ENCODE data around the gene ALOX5. TPM values are rescaled to one million over a fixed set of nuclear protein-coding genes. Genes with fewer than 3 reads are reported as not detected.

Gene ALOX5
- total and polyA plus RNA-seq, 2 donors (not counting 1 experiment from before 2014, with no cell fraction given): 354 to 888 TPM

DNA sequence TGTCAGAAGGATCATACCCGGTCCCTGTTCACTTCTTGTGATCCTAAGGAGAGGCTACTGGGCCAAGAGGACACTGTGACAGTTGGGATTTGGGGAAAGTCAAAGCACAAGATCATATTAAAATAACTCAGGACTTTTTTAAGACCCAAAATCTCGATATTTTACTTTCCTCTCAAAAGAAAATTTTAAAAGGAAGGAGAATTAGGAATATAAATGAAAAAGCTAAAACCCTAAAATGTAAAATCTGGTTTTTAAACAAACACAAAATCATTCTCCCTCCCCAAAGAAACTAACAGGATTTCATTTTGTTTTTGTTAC lies 36.4 kb downstream of the ALOX5 start:
- no peaks in the 10 kb centered on the region for H3K9me3 ChIP-seq (ENCODE audit: control extremely low read depth in 1 of 3, control insufficient read depth in 2 of 3, insufficient read depth in 1 of 3, low read length in 2 of 3)
- no peak overlapping the region for H3K4me3 ChIP-seq (ENCODE audit: control extremely low read depth in 1 of 5, extremely low read depth in 1 of 5, insufficient read depth in 1 of 5, low read depth in 2 of 5, low read length in 4 of 5)
- H3K27ac ChIP-seq (ENCODE audit: low read length in 2 of 2): no peak overlapping the region
- H4K20me1 ChIP-seq (ENCODE audit: control insufficient read depth, insufficient read depth, low read length, poor library complexity, severe bottlenecking): peaks cover 46% of the 10 kb centered on the region
- TF ChIP-seq, protein P1, sequence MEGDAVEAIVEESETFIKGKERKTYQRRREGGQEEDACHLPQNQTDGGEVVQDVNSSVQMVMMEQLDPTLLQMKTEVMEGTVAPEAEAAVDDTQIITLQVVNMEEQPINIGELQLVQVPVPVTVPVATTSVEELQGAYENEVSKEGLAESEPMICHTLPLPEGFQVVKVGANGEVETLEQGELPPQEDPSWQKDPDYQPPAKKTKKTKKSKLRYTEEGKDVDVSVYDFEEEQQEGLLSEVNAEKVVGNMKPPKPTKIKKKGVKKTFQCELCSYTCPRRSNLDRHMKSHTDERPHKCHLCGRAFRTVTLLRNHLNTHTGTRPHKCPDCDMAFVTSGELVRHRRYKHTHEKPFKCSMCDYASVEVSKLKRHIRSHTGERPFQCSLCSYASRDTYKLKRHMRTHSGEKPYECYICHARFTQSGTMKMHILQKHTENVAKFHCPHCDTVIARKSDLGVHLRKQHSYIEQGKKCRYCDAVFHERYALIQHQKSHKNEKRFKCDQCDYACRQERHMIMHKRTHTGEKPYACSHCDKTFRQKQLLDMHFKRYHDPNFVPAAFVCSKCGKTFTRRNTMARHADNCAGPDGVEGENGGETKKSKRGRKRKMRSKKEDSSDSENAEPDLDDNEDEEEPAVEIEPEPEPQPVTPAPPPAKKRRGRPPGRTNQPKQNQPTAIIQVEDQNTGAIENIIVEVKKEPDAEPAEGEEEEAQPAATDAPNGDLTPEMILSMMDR (IDR thresholded peaks at IDR 0.05): no peak
- TF ChIP-seq EZH2 (IDR thresholded peaks at IDR 0.05; ENCODE audit: borderline replicate concordance, insufficient read depth, low read depth, low read length, poor library complexity, severe bottlenecking): no peak
- H3K9me3 Mint-ChIP-seq (ENCODE audit: insufficient read depth): no peaks in the 10 kb centered on the region
- no peaks in the 10 kb centered on the region for H3K27me3 Mint-ChIP-seq
- WGBS (ENCODE audit: insufficient coverage): no CpG with 5 or more reads among the region's 2 CpGs
- intact Hi-C loops (cut with micrococcal nuclease): no loop called here
- DNase-seq: no peak
- no peak for ATAC-seq (ENCODE audit: low read depth)
- no peaks in the 10 kb centered on the region for H3K4me1 ChIP-seq (ENCODE audit: control insufficient read depth in 2 of 2, insufficient read depth in 2 of 2, low read length in 2 of 2)
- H2AFZ ChIP-seq (ENCODE audit: insufficient read depth, low read depth, low read length, poor library complexity, severe bottlenecking): no peak overlapping the region
- no peaks in the 10 kb centered on the region for H3K27me3 ChIP-seq (replicated peaks in 1 of 4; ENCODE audit: control extremely low read depth in 1 of 4, control insufficient read depth in 3 of 4, insufficient read depth in 4 of 4, low read length in 3 of 4)
- H3K36me3 ChIP-seq (replicated peaks in 1 of 2; ENCODE audit: control extremely low read depth in 1 of 2, control insufficient read depth in 1 of 2, extremely low read depth in 1 of 2, insufficient read depth in 2 of 2, low read length in 1 of 2): peaks cover 5 to 39% of the 10 kb centered on the region in 2 experiments
- ChIA-PET POLR2A (no interaction called here), CTCF (no interaction called here)
- peaks cover 27% of the 10 kb centered on the region for H3K4me1 Mint-ChIP-seq
- H3K4me2 ChIP-seq (replicated peaks; ENCODE audit: low read depth, low read length, poor library complexity, severe bottlenecking): no peak overlapping the region
- H3K4me3 Mint-ChIP-seq: no peak overlapping the region
- peak overlapping the region; percentile 61 for H3K27ac Mint-ChIP-seq
- peaks cover 50% of the 10 kb centered on the region for H3K79me2 ChIP-seq (ENCODE audit: control insufficient read depth, insufficient read depth, low read length)
- no peak overlapping the region for H3K9ac ChIP-seq (ENCODE audit: low read length)

DNA sequence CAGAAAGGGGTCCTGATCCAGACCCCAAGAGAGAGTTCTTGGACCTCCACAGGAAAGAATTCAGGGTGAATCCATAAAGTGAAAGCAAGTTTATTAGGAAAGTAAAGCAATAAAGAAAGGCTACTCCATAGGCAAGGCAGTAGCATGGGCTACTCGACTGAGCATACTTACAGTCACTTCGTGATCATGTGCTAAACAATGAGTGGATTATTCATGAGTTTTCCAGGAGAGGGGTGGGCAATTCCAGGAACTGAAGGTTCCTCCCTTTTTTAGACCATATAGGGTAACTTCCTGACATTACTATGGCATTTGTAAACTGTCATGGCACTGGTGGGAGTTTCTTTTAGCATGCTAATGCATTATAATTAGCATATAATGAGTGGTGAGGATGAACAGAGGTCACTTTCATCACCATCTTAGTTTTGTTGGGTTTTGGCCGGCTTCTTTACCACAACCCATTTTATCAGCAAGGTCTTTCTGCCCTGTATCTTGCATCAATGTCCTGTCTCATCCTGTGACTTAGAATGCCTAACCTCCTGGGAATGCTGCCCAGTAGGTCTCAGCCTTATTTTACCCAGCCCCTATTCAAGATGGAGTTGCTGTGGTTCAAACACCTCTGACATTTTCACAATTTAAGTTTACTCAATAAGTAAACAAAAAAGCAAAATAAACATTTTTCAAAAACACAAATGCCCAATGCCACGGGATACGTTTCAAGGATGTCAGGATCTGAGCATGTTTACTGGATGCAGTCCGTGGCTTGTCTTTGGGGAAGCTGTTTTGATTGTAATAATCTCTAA lies 37.0 kb downstream of the ALOX5 start:
- intact Hi-C loops (cut with micrococcal nuclease): no loop called here
- no peak for ATAC-seq (ENCODE audit: low read depth)
- CTCF ChIA-PET: no interaction called here
- peaks cover 28% of the 10 kb centered on the region for H3K4me1 Mint-ChIP-seq
- Histone ChIP-seq H3K27ac (ENCODE audit: low read length in 2 of 2) (no peak overlapping the region), H3K4me2 (replicated peaks; ENCODE audit: low read depth, low read length, poor library complexity, severe bottlenecking) (no peak overlapping the region), H3K4me3 (ENCODE audit: control extremely low read depth in 1 of 5, extremely low read depth in 1 of 5, insufficient read depth in 1 of 5, low read depth in 2 of 5, low read length in 4 of 5) (no peak overlapping the region), H3K9me3 (ENCODE audit: control extremely low read depth in 1 of 3, control insufficient read depth in 2 of 3, insufficient read depth in 1 of 3, low read length in 2 of 3) (no peaks in the 10 kb centered on the region), H3K4me1 (ENCODE audit: control insufficient read depth in 2 of 2, insufficient read depth in 2 of 2, low read length in 2 of 2) (no peaks in the 10 kb centered on the region), H3K27me3 (replicated peaks in 1 of 4; ENCODE audit: control extremely low read depth in 1 of 4, control insufficient read depth in 3 of 4, insufficient read depth in 4 of 4, low read length in 3 of 4) (no peaks in the 10 kb centered on the region), H3K9ac (ENCODE audit: low read length) (no peak overlapping the region), H4K20me1 (ENCODE audit: control insufficient read depth, insufficient read depth, low read length, poor library complexity, severe bottlenecking) (peaks cover 48% of the 10 kb centered on the region), H2AFZ (ENCODE audit: insufficient read depth, low read depth, low read length, poor library complexity, severe bottlenecking) (no peak overlapping the region), H3K79me2 (ENCODE audit: control insufficient read depth, insufficient read depth, low read length) (peaks cover 48% of the 10 kb centered on the region), H3K36me3 (replicated peaks in 1 of 2; ENCODE audit: control extremely low read depth in 1 of 2, control insufficient read depth in 1 of 2, extremely low read depth in 1 of 2, insufficient read depth in 2 of 2, low read length in 1 of 2) (peaks cover 8 to 41% of the 10 kb centered on the region in 2 experiments)
- POLR2A ChIA-PET: no interaction called here
- H3K27ac Mint-ChIP-seq: peak overlapping the region; percentile 41
- no peak for TF ChIP-seq EZH2 (IDR thresholded peaks at IDR 0.05; ENCODE audit: borderline replicate concordance, insufficient read depth, low read depth, low read length, poor library complexity, severe bottlenecking)
- TF ChIP-seq, protein P1 (IDR thresholded peaks at IDR 0.05): no peak
- no peaks in the 10 kb centered on the region for H3K9me3 Mint-ChIP-seq (ENCODE audit: insufficient read depth)
- no peak for DNase-seq
- no peak overlapping the region for H3K4me3 Mint-ChIP-seq
- H3K27me3 Mint-ChIP-seq: no peaks in the 10 kb centered on the region
- WGBS (ENCODE audit: insufficient coverage): 100% methylated on average over 4 of the region's 6 CpGs
